ENCODE measurements around the gene FAHD2A. TPM values are rescaled to one million over a fixed set of nuclear protein-coding genes. Genes with fewer than 3 reads are reported as not detected.

Gene FAHD2A
- total RNA-seq, 1 donor from 2014 or later = 42.0 TPM

DNA sequence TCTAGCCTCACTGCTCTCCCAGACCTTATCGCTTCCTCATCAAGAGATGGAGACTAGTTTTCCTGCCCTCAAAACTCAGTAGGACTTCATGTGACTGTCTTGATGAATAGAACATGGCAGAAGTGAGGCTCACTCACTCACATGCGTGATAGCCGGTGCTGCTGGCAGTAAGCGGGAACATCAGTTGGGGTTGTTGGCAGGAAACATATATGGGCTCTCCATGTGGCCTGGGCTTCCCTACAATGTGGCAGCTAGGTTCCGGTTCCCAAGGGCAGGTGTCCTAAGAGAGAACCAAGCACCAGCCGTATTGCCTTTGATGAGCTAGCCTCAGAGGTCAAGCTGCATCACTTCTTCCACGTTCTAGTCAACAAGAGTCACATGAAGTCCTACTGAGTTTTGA, 15.2 kb upstream of the FAHD2A start:
- H3K36me3 ChIP-seq = no peaks in the 10 kb centered on the region
- H3K4me1 ChIP-seq = peaks cover 36% of the 10 kb centered on the region
- no peak for DNase-seq (ENCODE audit: extremely low spot score in 2 of 2)
- no peak overlapping the region for H3K4me3 ChIP-seq
- TF ChIP-seq, protein P1, sequence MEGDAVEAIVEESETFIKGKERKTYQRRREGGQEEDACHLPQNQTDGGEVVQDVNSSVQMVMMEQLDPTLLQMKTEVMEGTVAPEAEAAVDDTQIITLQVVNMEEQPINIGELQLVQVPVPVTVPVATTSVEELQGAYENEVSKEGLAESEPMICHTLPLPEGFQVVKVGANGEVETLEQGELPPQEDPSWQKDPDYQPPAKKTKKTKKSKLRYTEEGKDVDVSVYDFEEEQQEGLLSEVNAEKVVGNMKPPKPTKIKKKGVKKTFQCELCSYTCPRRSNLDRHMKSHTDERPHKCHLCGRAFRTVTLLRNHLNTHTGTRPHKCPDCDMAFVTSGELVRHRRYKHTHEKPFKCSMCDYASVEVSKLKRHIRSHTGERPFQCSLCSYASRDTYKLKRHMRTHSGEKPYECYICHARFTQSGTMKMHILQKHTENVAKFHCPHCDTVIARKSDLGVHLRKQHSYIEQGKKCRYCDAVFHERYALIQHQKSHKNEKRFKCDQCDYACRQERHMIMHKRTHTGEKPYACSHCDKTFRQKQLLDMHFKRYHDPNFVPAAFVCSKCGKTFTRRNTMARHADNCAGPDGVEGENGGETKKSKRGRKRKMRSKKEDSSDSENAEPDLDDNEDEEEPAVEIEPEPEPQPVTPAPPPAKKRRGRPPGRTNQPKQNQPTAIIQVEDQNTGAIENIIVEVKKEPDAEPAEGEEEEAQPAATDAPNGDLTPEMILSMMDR (IDR thresholded peaks at IDR 0.05) = no peak
- no peak for TF ChIP-seq POLR2AphosphoS5 (IDR thresholded peaks at IDR 0.05; ENCODE audit: insufficient read depth in 1 of 2, low read depth in 1 of 2)
- no peak for TF ChIP-seq POLR2A (IDR thresholded peaks at IDR 0.05)
- no peak overlapping the region for H3K27ac ChIP-seq
- no peaks in the 10 kb centered on the region for H3K27me3 ChIP-seq
- no peaks in the 10 kb centered on the region for H3K9me3 ChIP-seq
- intact Hi-C loops (cut with DNase I) = no loop called here

- Histone ChIP-seq H3K27ac (no peak overlapping the region), H3K27me3 (no peaks in the 10 kb centered on the region), H3K9me3 (no peaks in the 10 kb centered on the region), H3K36me3 (no peaks in the 10 kb centered on the region), H3K4me3 (no peak overlapping the region), H3K4me1 (peaks cover 36% of the 10 kb centered on the region)
- TF ChIP-seq POLR2AphosphoS5 (IDR thresholded peaks at IDR 0.05; ENCODE audit: insufficient read depth in 1 of 2, low read depth in 1 of 2) (no peak), POLR2A (IDR thresholded peaks at IDR 0.05) (no peak)
- TF ChIP-seq, protein P1 (IDR thresholded peaks at IDR 0.05) = no peak
- no peak for DNase-seq (ENCODE audit: extremely low spot score in 2 of 2)
- intact Hi-C loops (cut with DNase I) = no loop called here
Observed at GRCh38 chr2:95388091-95388692, 14.3 kb upstream of the FAHD2A start.

DNA sequence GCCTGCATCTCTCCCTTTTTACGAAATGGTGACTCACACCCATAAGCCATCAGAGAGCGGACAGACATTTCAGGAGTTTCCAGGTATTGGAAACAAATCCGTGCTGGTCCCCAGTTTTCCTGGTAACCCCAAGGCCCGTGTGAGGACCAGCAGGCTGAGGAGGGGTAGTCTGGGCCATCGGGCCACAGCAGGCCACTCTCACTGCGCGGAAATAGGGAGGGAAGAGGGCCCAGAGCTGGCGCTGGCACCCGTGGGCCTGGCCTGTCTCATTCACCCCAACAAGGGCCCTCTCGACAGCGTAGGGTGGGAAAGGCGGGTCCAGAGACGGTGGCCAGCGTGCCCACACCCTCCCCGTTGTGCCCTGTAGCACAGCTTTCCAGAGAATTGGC, 13.7 kb upstream of the FAHD2A start:
- TF ChIP-seq POLR2A (IDR thresholded peaks at IDR 0.05) (no peak), POLR2AphosphoS5 (IDR thresholded peaks at IDR 0.05; ENCODE audit: insufficient read depth in 1 of 2, low read depth in 1 of 2) (no peak)
- TF ChIP-seq, protein P1 (IDR thresholded peaks at IDR 0.05) = no peak
- Histone ChIP-seq H3K9me3 (no peaks in the 10 kb centered on the region), H3K27ac (no peak overlapping the region), H3K27me3 (no peaks in the 10 kb centered on the region), H3K4me3 (no peak overlapping the region), H3K36me3 (no peaks in the 10 kb centered on the region), H3K4me1 (peaks cover 34% of the 10 kb centered on the region)
- DNase-seq (ENCODE audit: extremely low spot score in 2 of 2) = no peak
- intact Hi-C loops (cut with DNase I) = no loop called here

GRCh38 chr2:95389245-95390119, 13.0 kb upstream of the FAHD2A start:
- DNase-seq (ENCODE audit: extremely low spot score in 2 of 2) = no peak
- H3K4me3 ChIP-seq = no peak overlapping the region

More at GRCh38 chr2:95389245-95390119, 13.0 kb upstream of the FAHD2A start:
- Histone ChIP-seq H3K4me1 (peaks cover 27% of the 10 kb centered on the region), H3K9me3 (no peaks in the 10 kb centered on the region), H3K27ac (no peak overlapping the region), H3K36me3 (no peaks in the 10 kb centered on the region), H3K27me3 (no peaks in the 10 kb centered on the region)
- TF ChIP-seq, protein P1 (IDR thresholded peaks at IDR 0.05) = peak in 2 of 3 experiments; percentile 68 to 73
- TF ChIP-seq POLR2AphosphoS5 (IDR thresholded peaks at IDR 0.05; ENCODE audit: insufficient read depth in 1 of 2, low read depth in 1 of 2) = no peak
- intact Hi-C loops (cut with DNase I) = no loop called here

Measured in vagina (tissue), 2 donors.